Measurements from ENCODE around the gene SLC25A12. TPM values are rescaled to one million over a fixed set of nuclear protein-coding genes. Genes with fewer than 3 reads are reported as not detected.

SLC25A12 gene
- total RNA-seq, 1 donor from 2014 or later = 110 TPM

- DNase-seq = no peak
- H3K4me3 ChIP-seq = no peak overlapping the region
- H3K27me3 ChIP-seq (ENCODE audit: low read depth) = no peaks in the 10 kb centered on the region
- TF ChIP-seq, protein P1, sequence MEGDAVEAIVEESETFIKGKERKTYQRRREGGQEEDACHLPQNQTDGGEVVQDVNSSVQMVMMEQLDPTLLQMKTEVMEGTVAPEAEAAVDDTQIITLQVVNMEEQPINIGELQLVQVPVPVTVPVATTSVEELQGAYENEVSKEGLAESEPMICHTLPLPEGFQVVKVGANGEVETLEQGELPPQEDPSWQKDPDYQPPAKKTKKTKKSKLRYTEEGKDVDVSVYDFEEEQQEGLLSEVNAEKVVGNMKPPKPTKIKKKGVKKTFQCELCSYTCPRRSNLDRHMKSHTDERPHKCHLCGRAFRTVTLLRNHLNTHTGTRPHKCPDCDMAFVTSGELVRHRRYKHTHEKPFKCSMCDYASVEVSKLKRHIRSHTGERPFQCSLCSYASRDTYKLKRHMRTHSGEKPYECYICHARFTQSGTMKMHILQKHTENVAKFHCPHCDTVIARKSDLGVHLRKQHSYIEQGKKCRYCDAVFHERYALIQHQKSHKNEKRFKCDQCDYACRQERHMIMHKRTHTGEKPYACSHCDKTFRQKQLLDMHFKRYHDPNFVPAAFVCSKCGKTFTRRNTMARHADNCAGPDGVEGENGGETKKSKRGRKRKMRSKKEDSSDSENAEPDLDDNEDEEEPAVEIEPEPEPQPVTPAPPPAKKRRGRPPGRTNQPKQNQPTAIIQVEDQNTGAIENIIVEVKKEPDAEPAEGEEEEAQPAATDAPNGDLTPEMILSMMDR (IDR thresholded peaks at IDR 0.05; ENCODE audit: borderline replicate concordance) = no peak
- H3K36me3 ChIP-seq = peaks cover 25% of the 10 kb centered on the region
- intact Hi-C loops (cut with micrococcal nuclease) = no loop called here
- H3K27ac ChIP-seq (replicated peaks) = no peak overlapping the region
- peaks cover 10% of the 10 kb centered on the region for H3K4me1 ChIP-seq
- H3K9me3 ChIP-seq (replicated peaks) = no peaks in the 10 kb centered on the region
Observed at GRCh38 chr2:171798156-171798820, 95.8 kb downstream of the SLC25A12 start.

DNA sequence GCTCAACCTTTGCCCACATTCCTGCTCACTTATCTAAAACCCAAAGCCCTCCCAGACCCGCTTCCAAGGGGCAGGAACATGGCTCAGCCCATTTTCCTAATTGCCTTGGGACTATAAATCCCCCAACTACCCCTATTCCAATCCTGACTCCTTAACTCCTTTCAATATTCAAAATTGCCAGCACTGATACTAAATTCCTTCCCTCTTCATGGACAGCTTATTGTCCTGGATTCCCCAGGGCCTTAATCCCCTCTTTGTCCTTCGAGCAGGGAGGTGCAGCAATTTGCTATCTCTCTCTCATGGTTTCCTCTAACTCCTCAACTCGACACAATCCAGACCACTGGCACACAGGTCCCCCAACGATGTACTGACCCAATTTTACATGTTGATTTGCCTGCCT is 99.1 kb downstream of the SLC25A12 start:
- DNase-seq = no peak
- intact Hi-C loops (cut with micrococcal nuclease) = no loop called here
- TF ChIP-seq, protein P1 (IDR thresholded peaks at IDR 0.05; ENCODE audit: borderline replicate concordance) = no peak
- H3K4me3 ChIP-seq = no peak overlapping the region
- H3K27me3 ChIP-seq (ENCODE audit: low read depth) = no peaks in the 10 kb centered on the region
- no peaks in the 10 kb centered on the region for H3K9me3 ChIP-seq (replicated peaks)
- no peak overlapping the region for H3K27ac ChIP-seq (replicated peaks)
- peaks cover 52% of the 10 kb centered on the region for H3K36me3 ChIP-seq
- H3K4me1 ChIP-seq = peaks cover 10% of the 10 kb centered on the region

DNA sequence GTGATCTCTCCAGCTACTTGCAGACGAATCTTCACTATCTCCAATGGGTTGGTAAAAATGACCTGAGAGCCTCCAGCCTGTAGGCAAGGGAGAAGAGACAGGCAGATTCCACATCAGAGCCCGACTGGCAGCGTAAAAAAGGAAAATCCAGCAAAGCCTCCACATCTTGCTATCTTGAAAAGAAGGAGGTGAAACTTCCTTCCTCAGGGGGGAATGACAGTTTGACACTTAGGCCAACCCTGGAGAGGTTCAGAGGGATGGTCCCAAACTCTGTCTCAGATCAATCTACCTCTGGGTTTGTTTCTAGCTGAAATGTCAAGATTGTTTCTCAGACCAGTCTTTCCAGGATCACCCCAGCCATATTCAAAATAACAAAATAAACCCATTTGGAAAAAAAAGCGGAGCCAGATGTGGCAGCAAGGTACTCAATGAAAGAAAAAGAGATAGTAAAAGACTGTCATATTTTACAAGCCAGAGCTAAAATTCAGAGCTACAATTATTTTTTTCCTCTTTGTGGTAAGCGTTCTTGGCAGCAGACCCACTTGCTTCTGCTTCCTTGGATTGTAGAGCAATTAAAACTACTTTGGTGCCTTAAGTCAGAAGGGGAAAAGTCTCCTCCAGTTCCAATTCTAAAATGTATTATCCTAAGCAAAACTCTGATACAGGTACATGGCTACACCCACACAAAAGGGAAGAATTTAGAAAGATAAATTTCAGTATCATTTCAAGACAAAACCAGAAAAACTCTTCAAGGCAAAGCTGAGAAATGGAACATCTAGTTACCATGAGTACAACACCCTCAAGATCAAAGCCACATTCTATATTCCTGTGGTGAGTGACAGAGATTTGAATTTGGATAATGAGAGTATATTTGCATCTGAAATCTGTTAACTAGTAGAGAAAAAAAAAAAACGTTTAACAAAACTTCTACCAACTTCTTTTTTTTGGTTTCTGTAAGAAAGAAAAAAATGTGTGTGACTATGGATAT is 100.1 kb downstream of the SLC25A12 start:
- Histone ChIP-seq H3K9me3 (replicated peaks) (no peaks in the 10 kb centered on the region), H3K36me3 (peaks cover 53% of the 10 kb centered on the region), H3K27me3 (ENCODE audit: low read depth) (no peaks in the 10 kb centered on the region), H3K27ac (replicated peaks) (no peak overlapping the region), H3K4me1 (peaks cover 10% of the 10 kb centered on the region), H3K4me3 (no peak overlapping the region)
- no peak for DNase-seq
- intact Hi-C loops (cut with micrococcal nuclease) = no loop called here
- TF ChIP-seq, protein P1 (IDR thresholded peaks at IDR 0.05; ENCODE audit: borderline replicate concordance) = no peak

GRCh38 chr2:171792886-171793580 is 101.0 kb downstream of the SLC25A12 start:
- DNase-seq = no peak
- intact Hi-C loops (cut with micrococcal nuclease) = no loop called here
- Histone ChIP-seq H3K27me3 (ENCODE audit: low read depth) (no peaks in the 10 kb centered on the region), H3K4me3 (no peak overlapping the region), H3K36me3 (peaks cover 55% of the 10 kb centered on the region), H3K4me1 (peaks cover 10% of the 10 kb centered on the region), H3K27ac (replicated peaks) (no peak overlapping the region), H3K9me3 (replicated peaks) (no peaks in the 10 kb centered on the region)
- TF ChIP-seq, protein P1 (IDR thresholded peaks at IDR 0.05; ENCODE audit: borderline replicate concordance) = no peak

- DNase-seq = no peak
- Histone ChIP-seq H3K4me3 (no peak overlapping the region), H3K9me3 (replicated peaks) (no peaks in the 10 kb centered on the region), H3K27me3 (ENCODE audit: low read depth) (no peaks in the 10 kb centered on the region), H3K27ac (replicated peaks) (no peak overlapping the region), H3K4me1 (peaks cover 10% of the 10 kb centered on the region), H3K36me3 (peaks cover 64% of the 10 kb centered on the region)
- TF ChIP-seq, protein P1 (IDR thresholded peaks at IDR 0.05; ENCODE audit: borderline replicate concordance) = no peak
- intact Hi-C loops (cut with micrococcal nuclease) = no loop called here
Observed at GRCh38 chr2:171792157-171792556, 101.9 kb downstream of the SLC25A12 start.
